ENCODE measurements around the gene RIT2.
"Not testable (repeated sequence)": the region's sequence is repeated elsewhere in the genome, so short reads cannot be mapped to it uniquely, and the experiment has no call there.

RIT2 gene

GRCh38 chr18:42822711-42823110 is 292.8 kb downstream of the RIT2 start:
- DNase-seq: no peak

- DNase-seq: no peak
Measured at GRCh38 chr18:42821492-42821891, 294.0 kb downstream of the RIT2 start.

DNA sequence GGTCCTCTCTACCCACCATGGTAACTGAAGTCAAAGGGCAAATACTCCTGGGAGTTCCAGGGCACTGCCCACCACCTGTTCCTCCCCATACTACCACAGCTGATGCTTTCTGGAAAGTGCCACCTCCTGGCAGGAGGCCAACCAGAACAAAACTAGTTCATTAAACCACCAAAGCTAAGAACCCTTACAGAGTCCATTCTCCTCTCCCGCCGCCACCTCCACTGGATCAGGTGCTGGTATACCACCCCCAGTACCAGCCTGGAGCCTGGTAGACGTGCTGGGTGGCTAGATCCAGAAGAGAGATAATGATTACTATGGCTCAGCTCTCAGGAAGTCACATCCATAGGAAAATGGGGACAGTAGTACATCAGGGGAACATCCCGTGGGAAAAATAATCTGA is 300.9 kb downstream of the RIT2 start:
- no peak for DNase-seq

DNA sequence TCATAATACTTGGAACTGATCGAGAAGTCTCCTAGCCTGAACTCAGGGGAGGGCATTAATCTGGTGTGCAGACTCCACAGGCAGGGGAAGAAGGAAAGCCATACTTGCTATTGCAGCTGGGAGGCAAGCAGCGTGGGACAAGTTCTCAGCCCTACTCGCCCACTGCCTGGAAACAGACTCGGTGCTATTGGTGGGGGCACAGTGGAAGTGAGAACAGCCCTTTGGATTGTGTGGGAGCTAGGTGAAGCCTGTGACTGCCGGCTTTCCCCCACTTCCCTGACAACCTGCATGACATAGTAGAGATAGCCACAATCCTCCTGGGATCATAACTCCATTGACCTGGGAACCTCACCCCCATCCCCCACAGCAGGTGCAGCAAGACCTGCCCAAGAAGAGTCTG is 301.3 kb downstream of the RIT2 start:
- DNase-seq: no peak

- DNase-seq: no peak
Measured at GRCh38 chr18:42813570-42813969, 301.9 kb downstream of the RIT2 start.

DNA sequence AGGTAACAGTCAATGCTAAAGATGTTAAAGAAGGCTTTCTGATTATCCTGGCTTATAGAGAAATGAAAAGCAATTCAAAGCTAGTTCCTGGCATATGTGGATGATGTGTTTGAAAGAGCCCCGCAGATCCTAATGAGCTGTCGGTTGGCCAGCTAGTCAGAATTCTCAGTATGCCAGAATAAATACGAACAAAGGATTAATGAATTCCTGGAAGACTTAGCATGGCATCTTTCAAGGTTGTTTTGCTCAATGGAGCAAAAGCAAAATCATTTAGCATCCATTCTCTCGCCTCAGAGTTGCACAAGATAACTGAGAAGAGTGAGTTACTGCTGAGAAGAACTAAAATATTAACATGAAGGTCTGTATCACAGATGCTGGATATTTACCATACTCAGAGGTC is 307.6 kb downstream of the RIT2 start:
- DNase-seq: no peak

GRCh38 chr18:42801706-42802105 is 313.8 kb downstream of the RIT2 start:
- DNase-seq: no peak

DNA sequence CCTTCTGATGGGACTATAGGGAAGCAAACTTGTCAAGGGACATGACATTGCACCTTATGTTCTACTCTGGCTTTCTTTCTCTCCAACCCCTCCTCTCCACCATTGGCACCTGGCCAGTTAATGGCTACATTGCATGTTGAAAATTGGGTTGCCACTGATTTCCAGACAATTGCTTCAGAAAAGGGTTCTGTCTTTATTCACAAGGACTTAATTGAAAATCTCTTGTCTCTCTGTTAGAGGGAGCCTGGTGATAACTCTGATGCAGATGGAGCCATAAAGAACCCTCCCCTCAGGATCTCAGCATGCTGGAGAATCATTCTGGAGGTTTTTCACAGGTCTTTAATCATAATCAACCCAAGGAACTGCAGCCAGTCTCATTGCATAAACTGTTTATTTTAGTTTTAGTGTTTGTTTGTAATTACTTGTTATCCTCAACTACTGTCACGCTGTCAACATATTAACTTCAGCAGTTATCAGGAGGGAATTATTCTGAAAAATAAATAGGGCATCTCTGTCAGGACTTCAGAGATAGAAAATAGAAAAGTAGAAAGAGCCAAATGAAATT is 316.8 kb downstream of the RIT2 start:
- no peak for DNase-seq

DNA sequence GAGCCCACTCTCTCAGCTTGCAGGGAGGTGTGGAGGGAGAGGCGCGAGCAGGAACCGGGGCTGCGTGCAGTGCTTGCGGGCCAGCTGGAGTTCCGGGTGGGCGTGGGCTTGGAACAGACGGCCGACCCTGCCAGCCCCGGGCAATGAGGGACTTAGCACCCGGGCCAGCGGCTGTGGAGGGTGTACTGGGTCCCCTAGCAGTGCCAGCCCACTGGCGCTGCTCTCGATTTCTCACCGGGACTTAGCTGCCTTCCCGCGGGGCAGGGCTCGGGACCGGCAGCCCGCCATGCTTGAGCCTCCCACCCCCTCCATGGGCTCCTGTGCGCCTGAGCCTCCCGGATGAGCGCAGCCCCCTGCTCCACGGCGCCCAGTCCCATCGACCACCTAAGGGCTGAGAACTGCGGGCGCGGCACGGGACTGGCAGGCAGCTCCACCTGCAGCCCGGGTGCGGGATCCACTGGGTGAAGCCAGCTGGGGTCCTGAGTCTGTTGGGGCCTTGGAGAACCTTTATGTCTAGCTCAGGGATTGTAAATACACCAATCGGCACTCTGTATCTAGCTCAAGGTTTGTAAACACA is 320.2 kb downstream of the RIT2 start:
- DNase-seq: not testable (repeated sequence)

DNA sequence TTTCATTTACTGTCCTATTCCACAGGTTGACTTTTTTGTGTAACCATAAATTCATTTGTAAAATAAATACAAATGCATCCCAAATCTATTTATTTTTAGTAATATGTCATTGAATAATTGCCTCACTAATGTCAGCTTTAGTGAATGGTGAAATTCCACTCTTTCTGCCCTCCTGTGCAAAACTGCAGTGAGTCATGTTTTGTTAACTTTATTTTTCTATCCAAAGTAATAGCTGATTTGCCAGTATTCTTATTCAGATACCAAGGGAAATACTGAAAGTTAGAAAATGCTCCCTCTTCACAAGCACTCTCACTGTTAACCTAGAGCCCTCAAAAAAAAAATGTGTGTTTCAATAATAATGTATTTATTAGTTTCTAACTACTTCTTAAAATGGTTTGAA is 322.8 kb downstream of the RIT2 start:
- no peak for DNase-seq

DNA sequence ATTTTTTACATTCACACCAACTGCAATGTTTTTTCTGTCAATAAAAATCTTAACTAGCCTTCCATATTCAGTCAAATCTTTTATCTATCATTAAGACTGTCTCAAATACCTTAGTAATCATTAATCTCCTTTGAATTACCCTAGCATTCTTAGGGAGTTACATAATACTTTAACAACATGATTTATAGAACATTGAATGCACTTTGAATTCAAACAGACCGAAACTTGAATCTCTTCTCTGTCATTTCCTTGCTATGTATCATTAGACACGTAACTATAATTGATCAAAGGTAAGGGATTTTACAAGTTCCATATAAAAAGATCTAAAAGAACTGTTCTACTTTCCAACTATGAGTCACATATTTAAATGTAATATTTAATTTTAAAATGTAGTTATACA is 330.9 kb downstream of the RIT2 start:
- DNase-seq: no peak

- DNase-seq: no peak
Measured at GRCh38 chr18:42782929-42783328, 332.6 kb downstream of the RIT2 start.

GRCh38 chr18:42781298-42781815 is 334.1 kb downstream of the RIT2 start:
- DNase-seq: no peak

- no peak for DNase-seq
Measured at GRCh38 chr18:42780171-42780570, 335.3 kb downstream of the RIT2 start.

GRCh38 chr18:42778445-42779042 is 336.9 kb downstream of the RIT2 start:
- no peak for DNase-seq

GRCh38 chr18:42778024-42778423 is 337.5 kb downstream of the RIT2 start:
- no peak for DNase-seq

DNA sequence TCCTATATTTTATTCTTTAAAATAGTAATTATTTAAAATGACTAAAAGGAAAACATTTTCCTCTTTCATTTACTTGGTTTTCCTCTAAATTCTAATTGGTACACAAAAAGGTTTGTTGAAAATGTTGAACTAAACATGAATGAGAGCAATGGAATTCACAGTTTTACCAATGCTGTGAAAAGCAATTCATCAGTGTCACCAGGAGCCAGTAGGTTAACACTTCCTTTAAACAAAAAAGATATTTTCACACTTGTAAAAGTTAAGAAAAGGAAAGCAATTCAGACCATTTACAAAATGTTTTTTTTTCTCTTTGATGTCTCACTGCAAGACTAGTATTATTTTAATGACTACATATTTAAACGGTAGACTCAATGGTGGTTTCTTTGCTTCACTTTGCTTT is 341.6 kb downstream of the RIT2 start:
- DNase-seq: no peak

- DNase-seq: no peak
Measured at GRCh38 chr18:42771936-42772335, 343.5 kb downstream of the RIT2 start.

GRCh38 chr18:42765302-42765701 is 350.2 kb downstream of the RIT2 start:
- DNase-seq: no peak

GRCh38 chr18:42760290-42760689 is 355.2 kb downstream of the RIT2 start:
- DNase-seq: no peak

DNA sequence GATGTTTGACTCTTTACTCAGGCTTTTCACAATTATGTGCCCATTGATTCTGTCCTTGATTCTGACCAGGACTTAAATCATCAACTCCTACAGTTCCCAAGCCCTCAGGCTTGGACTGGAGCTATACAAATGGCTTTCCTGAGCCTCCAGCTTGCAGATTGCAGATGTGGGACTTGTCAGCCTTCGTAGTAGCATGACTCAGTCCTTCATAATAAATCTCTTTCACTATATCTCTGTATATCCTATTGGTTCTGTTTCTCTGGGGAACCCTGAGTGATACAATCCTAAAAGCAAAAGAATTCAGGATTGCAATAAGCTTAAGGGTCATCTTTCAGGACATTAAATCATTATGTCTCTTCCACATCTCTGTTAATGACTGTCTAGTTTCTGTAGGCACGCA is 356.6 kb downstream of the RIT2 start:
- DNase-seq: no peak

DNA sequence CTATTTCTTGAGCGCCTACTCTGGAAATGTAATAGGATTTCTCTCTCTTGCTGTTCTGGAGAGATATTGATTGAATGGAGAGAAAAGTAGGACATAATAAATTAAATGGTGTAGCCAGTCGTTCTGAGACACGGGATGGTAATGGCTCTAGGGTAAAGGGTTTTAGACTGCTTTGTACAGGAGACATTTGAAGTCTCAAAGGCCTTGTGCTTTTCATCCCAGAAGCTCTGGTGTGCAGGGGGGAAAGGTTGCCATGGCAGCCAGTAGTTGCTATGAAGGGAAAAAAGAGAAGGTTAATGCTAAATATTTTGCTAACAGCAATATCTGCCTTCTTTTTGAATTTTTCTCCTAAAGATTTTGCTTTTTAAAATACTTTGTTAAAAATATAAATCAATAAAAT is 359.3 kb downstream of the RIT2 start:
- DNase-seq: no peak

- no peak for DNase-seq
Measured at GRCh38 chr18:42752916-42753315, 362.6 kb downstream of the RIT2 start.

- no peak for DNase-seq
Measured at GRCh38 chr18:42746794-42747193, 368.7 kb downstream of the RIT2 start.

GRCh38 chr18:42745931-42746330 is 369.6 kb downstream of the RIT2 start:
- no peak for DNase-seq

All from activated CD4-positive, CD25-positive, alpha-beta regulatory T cell treated with anti-CD3 and anti-CD28 coated beads, Interleukin-2, amount 50 U/mL, for 72 hours (primary cell).